GM12891 (cell line): ENCODE measurements around the gene NUDC.
"Not testable (repeated sequence)": the region's sequence is repeated elsewhere in the genome, so short reads cannot be mapped to it uniquely, and the experiment has no call there.

Experiments
- DNase-seq: peaks from one replicate; pipeline ENCODE4 v3.0.0; 2011; ENCODE audit warnings: low spot score; ENCODE audit not compliant: insufficient read length
- FAIRE-seq: peaks from 2 replicates; lab custom pipeline; 2011; peaks lifted over from hg19 to GRCh38; lab: Jason Lieb, UNC
- PAX5 ChIP-seq: IDR thresholded peaks from 2 replicates; pipeline ENCODE4 v1.6.1; 2011; ENCODE audit warnings: low read length, moderate library complexity, mild to moderate bottlenecking; ENCODE audit not compliant: insufficient read depth, severe bottlenecking
- POLR2A ChIP-seq: IDR thresholded peaks from 2 replicates; pipeline ENCODE4 v1.6.1; 2011; ENCODE audit warnings: low read depth, low read length, control low read depth
- POLR2AphosphoS5 ChIP-seq: IDR thresholded peaks from 2 replicates; pipeline ENCODE4 v1.6.1; 2011; ENCODE audit warnings: low read depth, low read length, control low read depth
- POU2F2 ChIP-seq: IDR thresholded peaks from 2 replicates; pipeline ENCODE4 v1.6.1; 2011; ENCODE audit warnings: low read depth, mild to moderate bottlenecking, control low read depth, low read length, moderate library complexity
- SPI1 ChIP-seq: IDR thresholded peaks from 2 replicates; pipeline ENCODE4 v1.6.1; 2011; ENCODE audit warnings: low read depth, low read length, control low read depth
- TAF1 ChIP-seq: IDR thresholded peaks from 2 replicates; pipeline ENCODE4 v1.6.1; 2011; ENCODE audit warnings: low read depth, low read length, control low read depth

NUDC gene

GRCh38 chr1:26923711-26924110 is 2.2 kb downstream of the NUDC start:
- FAIRE-seq: no peak
- no peak for TF ChIP-seq SPI1
- no peak for TF ChIP-seq POU2F2
- no peak for TF ChIP-seq TAF1
- TF ChIP-seq PAX5: no peak
- TF ChIP-seq POLR2AphosphoS5: no peak
- DNase-seq: no peak

- TF ChIP-seq SPI1 (peak; percentile 96), POU2F2 (no peak)
- FAIRE-seq: peak; percentile 78
- no peak for DNase-seq
Measured at GRCh38 chr1:26932531-26932930, 11.0 kb downstream of the NUDC start.

- TF ChIP-seq POU2F2: no peak
- TF ChIP-seq SPI1: no peak
- no peak for TF ChIP-seq PAX5
- TF ChIP-seq POLR2A: no peak
- TF ChIP-seq POLR2AphosphoS5: no peak
- TF ChIP-seq TAF1: no peak
- FAIRE-seq (no peak), DNase-seq (no peak)
Measured at GRCh38 chr1:26936823-26937222, 15.3 kb downstream of the NUDC start.

GRCh38 chr1:26938004-26938658 is 16.6 kb downstream of the NUDC start:
- no peak for DNase-seq
- TF ChIP-seq SPI1: no peak
- TF ChIP-seq POLR2A: no peak
- TF ChIP-seq PAX5: no peak
- TF ChIP-seq TAF1: no peak
- TF ChIP-seq POLR2AphosphoS5: no peak
- no peak for TF ChIP-seq POU2F2
- no peak for FAIRE-seq

- DNase-seq (no peak), FAIRE-seq (peak; percentile 60)
- TF ChIP-seq POU2F2 (no peak), SPI1 (no peak), POLR2AphosphoS5 (no peak), POLR2A (no peak), PAX5 (no peak), TAF1 (no peak)
Measured at GRCh38 chr1:26938659-26939025, 17.1 kb downstream of the NUDC start.

GRCh38 chr1:26941311-26941710 is 19.8 kb downstream of the NUDC start:
- FAIRE-seq: no peak
- no peak for TF ChIP-seq SPI1

GRCh38 chr1:26942656-26943055 is 21.1 kb downstream of the NUDC start:
- FAIRE-seq: no peak
- no peak for TF ChIP-seq SPI1
- TF ChIP-seq PAX5: no peak
- TF ChIP-seq POLR2AphosphoS5: no peak
- TF ChIP-seq TAF1: no peak
- no peak for TF ChIP-seq POLR2A
- no peak for TF ChIP-seq POU2F2

More at GRCh38 chr1:26941311-26941710, 19.8 kb downstream of the NUDC start:
- DNase-seq: no peak

GRCh38 chr1:26945138-26945537 is 23.6 kb downstream of the NUDC start:
- FAIRE-seq (no peak), DNase-seq (no peak)
- TF ChIP-seq POU2F2 (no peak), POLR2A (no peak), POLR2AphosphoS5 (no peak), SPI1 (no peak)

More at GRCh38 chr1:26942656-26943055, 21.1 kb downstream of the NUDC start:
- DNase-seq: no peak

- no peak for FAIRE-seq
Measured at GRCh38 chr1:26945728-26946127, 24.2 kb downstream of the NUDC start.

GRCh38 chr1:26946270-26946669 is 24.7 kb downstream of the NUDC start:
- TF ChIP-seq PAX5: no peak
- no peak for TF ChIP-seq SPI1
- TF ChIP-seq TAF1: no peak
- no peak for TF ChIP-seq POLR2A
- TF ChIP-seq POLR2AphosphoS5: no peak
- TF ChIP-seq POU2F2: no peak
- FAIRE-seq: no peak
- DNase-seq: no peak

More at GRCh38 chr1:26945728-26946127, 24.2 kb downstream of the NUDC start:
- no peak for DNase-seq
- no peak for TF ChIP-seq POU2F2
- no peak for TF ChIP-seq TAF1
- TF ChIP-seq POLR2A: no peak
- no peak for TF ChIP-seq SPI1
- TF ChIP-seq POLR2AphosphoS5: no peak
- no peak for TF ChIP-seq PAX5

- not testable (repeated sequence) for DNase-seq, FAIRE-seq
Measured at GRCh38 chr1:26948725-26949057, 27.1 kb downstream of the NUDC start.
